Germinal center (tissue), 1 donor: Measurements from ENCODE around the gene ACOXL.

Source experiments
- DNase-seq: peaks from one replicate; pipeline ENCODE4 v3.0.0; 2012; ENCODE audit warnings: mixed read lengths, low spot score

ACOXL gene

DNA sequence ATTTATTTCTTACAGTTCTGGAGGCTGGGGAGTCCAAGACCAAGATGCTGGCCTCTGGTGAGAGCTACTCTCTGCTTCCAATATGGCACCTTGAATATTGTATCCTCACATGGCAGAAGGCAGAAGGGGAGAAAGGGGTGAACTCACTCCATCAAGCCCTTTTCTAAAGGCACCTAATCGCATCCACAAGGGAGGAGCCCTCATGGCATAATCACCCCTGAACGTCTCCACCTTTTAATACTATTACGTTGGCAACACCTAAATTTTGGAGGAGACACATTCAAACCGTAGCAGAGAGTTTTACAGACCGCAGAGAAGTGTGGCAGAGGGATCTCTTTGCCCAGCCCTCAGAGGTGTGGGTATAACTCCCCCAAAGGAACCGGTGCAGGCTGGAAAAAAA is 245.8 kb downstream of the ACOXL start:
- no peak for DNase-seq

DNA sequence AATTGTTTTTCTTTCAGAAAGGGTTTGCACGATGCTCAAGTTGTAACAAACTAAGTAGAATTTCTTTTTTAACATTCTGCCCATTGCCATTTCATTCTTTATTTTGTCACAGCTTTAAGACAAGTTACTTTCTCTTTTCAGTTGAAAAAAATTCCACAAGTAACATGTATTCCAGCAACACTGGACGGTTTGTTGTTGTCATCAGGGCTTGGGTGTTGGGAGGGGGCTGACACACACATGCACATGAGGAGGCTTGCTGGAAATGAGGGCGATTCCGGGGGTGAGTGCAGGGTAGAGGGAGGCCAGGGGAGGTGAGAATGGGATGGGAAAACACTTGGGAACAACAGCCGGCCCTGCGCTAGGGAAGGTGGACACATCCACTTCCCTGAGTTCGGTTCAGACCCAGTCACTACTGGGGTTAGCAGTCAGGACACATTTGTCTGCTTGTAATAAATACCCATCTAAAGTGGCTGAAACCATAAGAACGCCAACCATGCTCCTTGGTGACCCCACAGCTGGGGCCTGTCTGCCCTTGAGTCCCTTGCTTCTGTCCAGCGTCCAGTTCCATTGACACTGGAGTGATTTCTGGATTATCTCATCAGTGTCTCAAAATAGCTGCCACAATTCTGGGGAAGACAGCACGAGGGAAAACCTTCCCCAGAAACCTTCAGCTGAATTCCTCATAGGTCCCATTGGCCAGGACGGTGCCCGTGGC is 246.5 kb downstream of the ACOXL start:
- DNase-seq: no peak

DNA sequence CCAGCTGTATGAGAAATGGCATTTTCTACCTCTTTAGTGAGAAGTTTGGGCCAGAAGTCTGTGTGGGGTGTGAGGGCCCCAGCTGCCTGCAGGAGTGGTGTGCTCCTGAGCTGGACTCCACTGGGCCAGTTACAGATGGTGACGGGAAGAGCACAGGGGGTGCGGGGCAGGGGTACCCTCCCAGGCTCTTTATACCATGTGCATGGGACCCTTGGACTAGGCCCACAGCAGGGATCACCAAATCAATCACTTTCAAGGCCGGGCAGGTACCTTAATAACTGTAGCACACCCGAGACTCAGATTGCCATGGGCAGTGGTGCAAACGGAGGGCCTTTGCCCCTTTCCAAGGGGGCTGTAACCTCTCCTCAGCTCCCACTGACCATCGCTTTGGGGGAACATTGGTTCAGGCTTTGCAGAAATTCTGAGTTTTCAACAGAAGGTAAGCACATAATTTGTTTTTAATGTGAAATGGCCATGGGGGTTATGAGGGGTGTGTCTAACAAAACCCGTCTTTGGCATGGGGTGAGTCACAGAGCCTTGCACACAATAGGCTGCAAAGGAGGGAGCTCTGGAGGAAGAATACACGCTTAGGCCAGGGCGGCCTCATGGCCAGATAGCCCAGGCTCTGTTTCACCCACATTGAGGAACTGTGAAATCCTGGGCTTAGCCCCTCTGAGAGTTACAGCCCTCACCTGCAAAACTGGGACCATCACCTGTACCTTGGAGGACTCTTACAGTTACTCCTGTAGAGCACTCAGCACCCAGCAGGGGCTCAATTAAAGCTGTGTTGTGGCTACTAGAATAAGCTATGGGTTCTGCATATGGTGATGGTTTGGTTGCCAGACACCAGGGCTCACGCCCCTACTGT is 247.3 kb downstream of the ACOXL start:
- no peak for DNase-seq

DNA sequence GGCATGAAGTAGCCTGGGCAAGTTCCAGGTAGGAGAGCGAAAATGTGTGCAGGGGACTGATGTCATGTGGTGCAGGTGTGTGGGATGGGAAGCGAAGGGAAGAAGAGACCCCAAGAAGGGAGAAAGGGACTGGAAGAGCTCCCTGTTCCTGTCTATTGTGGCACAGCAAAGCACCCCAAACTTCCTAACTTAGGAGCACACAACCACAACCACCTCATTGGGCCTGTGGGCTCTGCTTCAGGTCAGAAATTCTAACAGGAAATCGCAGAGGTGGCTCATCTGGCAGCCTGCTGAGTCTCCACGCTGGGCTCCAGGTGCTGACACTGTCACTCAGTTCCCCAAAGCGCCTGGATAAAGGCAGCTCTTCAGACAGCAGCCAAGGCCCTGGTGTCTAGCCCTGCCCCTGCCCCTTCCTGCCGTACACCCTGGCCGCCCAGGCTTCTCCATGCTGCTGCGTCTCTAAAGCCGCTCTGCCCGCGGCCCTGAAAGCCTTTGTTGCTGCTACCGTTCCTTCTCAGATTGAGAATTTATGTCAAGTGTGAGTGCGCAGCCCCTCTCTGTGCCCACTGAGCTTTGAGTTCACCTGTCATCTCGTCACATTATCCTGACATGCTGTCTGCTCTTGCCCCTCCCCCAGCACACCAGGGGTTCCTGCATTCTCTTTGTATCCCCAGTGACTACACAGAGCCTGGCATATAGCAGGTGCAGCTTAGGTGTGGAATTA is 248.1 kb downstream of the ACOXL start:
- no peak for DNase-seq

DNA sequence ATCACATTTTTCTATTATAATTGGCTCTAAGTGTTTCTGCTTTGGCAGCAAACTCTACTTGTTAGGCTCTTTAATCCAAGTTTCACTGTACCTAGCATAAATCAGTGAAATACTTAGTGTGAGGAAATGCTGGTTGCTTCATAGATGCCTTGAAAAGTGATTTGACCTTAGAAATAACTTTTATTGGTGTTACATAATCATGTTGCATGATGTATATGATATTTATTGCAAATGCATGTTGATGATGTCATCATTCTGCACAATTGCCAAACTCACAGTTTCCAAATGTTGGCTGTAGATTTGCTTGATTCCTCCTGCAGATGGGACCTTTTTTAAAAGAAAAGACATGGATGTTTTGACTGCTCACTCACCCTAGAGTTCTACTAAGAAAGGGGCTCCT is 250.8 kb downstream of the ACOXL start:
- DNase-seq: no peak

DNA sequence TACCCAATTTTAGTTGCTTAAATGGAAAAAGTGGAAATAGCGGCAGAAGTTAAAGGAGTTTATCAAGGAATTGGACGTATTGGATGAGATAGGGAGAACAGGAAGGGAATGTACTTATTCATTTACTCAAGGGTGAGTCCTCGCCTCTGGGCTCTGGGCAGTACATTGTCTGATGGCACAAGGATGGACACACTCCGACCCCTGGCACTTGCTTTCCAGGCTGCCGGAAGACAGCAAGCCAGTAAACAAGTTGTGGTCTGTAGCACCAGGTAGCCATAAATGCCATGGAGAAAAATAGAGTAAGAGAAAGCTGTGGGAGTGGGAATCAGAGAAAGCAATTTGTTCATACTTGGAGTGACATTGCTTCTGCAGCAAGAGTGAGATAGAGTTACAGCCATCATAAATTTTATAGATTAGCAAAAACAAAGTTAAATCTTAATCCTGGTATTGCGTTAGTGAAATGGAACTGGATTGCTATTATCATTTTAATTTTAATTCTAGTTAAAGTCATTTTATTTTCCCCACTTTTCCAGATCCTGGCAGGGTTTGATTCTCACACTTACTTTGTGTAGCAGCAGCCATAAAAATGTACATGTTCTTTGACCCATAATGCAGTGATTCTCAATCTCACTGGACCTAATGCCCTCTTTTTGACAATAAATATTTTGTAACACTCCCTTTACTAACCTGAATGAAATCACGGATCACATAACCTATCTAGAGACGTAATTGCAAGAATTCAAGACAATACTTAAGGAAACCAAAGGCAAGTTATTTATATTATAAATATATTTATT is 252.5 kb downstream of the ACOXL start:
- no peak for DNase-seq

DNA sequence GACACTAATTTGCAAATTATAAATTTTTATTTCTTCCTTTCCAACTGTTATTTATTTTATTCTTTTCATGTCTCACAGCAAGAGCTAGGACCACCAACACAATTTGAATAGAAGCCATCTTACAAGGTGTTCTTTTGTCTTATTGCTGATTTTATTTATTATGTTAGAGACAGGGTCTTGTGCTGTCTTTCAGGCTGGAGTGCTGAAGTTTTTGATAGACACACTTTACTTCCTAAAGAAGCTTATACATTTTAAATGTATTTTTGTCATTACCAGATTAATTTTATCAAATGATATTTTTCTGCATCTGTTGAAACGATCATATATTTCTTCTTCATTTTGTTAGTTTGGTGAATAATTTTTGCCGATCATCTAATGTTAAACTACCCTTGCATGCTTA is 258.1 kb downstream of the ACOXL start:
- DNase-seq: no peak

DNA sequence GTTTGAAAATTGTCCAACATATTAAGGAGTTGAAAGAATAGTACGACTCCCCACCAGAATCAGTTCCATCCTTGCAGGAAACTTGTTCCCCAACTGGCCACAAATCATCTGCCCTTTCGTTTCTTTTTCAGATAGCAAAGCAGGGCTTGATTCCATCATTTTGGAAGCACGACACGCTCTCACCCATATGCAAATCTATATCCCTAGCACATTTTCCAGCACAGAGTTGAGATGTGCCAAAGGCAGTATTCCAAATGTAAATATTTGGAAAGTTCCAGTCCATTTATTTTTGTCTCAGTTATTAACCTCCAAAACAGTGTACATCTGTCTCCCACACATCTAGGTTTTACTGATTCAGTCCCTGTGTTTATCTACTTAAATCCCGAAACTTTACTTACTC is 259.5 kb downstream of the ACOXL start:
- DNase-seq: no peak

DNA sequence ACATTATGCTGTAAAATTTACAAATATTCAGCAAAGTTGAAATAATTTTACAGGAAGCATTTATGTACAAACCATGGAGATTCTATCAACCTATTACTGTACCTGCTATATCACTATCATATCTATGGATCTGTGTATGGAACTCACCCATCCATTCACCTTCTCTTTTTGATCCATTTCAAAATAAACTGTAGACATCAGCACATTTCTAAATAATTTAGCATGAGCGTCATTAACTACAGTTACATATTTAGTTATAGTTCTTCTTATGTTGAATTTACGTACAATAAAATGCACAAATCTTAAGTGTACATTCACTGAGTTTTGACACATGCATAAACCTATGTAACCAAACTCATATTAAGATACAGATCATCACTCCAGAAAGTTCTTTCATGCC is 260.5 kb downstream of the ACOXL start:
- no peak for DNase-seq

DNA sequence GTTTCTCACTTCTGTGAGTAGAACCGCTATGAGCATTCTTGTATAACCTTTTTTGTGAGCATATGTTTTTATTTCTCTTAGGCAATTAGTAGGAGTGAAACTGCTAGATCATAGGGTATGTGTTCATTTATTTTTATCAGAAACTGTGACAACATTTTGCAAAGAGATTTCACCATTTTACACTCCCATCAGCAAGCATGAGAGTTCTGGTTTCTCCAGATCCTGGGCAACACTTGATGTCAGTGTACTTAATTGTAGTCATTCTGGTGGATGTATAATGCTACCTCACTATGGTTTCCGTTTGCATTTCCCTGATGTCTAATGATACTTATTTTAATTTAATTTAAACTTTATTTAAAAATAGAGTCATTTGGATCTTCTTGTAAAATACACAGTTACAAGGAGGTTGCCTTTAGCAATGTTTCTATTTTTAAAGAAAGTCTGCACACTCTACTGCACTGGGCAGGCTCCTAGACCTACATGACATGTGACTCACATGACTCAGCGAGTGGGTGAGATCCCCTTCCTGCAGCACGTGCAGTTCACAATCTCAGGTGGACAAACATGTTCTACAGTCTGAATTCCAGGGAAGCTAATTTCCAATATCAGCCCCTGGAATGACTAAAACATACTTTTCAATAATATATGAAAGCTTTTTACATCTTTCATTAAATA is 261.3 kb downstream of the ACOXL start:
- no peak for DNase-seq

DNA sequence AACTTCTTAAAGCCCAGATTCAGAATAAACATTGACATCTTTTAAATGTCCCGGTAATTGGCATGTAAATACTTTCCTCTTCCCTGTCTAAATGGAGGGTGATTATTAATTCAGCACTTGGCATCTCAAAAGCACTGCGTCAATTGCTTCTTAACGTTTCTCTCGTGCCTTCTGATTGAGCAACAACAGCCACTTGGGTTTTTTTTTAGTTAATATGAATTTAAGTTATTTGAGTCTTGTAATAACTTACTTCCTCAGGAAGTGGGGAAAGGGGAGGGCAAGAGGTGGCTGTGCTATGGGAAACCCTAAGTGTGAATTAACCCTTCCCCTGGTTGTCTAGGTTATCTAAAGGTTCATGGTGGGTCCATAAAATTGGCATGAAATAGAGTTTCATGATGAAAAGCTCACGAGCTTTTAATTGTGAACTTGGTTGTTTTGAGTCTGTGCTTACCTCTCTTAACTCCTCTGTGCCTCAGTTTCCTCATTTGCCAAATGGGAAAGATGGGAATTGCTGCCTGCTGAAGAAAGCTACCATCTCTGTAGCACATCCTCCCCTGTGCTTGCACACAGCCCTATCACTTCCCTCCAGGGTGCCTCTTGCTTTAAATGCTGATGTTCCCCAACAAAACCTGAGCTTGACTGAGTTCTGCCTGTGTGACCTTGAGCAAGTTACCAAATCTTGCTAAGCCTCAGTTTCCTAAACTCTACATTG is 262.0 kb downstream of the ACOXL start:
- DNase-seq: no peak

DNA sequence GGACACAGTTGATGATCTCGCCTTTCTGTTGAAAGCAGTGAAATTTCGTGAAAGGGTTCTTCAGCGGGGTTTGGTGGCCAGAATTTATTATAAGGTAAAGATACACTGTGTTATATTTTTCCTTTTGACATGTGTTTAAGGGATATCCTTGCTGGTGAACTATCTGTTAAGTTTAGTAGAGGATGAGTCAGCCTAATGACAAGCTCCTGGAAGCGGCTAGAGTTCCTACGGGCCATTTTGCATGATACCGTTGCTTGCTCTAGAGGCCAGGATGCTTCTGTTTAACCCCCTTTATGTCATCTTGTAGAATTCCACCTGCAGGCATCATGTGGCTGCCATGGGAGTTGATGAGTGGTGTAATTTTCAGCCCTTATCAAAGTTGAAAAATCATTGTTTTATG is 263.5 kb downstream of the ACOXL start:
- no peak for DNase-seq

DNA sequence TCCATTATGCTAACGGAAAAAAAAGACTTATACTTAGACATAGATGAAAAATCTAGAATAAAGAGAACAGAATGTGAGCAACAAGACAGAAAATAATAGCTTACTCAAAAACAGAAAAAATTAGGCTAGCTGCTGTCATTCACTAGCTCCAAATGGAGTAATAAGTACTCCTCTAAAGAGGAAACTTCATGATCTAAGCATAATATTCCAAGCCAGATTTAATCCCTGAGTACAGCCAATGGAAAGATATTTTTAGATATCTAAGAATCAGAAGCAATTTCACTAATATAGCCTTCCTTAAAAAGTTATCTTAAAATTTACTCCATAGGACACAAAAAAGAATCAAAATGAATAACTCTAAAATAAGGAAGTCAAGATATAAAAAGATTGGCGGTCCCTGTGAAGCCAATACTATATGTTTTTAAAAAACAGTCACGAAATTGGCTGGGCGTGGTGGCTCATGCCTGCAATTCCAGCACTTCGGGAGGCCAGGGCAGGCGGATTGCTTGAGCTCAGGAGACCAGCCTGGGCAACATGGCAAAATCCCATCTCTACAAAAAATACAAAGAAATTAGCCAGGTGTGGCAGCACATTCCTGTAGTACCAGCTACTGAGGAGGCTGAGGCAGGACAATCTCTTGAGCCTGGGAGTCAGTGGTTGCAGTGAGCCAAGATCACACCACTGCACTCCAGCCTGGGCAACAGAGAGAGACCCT is 265.1 kb downstream of the ACOXL start:
- no peak for DNase-seq

DNA sequence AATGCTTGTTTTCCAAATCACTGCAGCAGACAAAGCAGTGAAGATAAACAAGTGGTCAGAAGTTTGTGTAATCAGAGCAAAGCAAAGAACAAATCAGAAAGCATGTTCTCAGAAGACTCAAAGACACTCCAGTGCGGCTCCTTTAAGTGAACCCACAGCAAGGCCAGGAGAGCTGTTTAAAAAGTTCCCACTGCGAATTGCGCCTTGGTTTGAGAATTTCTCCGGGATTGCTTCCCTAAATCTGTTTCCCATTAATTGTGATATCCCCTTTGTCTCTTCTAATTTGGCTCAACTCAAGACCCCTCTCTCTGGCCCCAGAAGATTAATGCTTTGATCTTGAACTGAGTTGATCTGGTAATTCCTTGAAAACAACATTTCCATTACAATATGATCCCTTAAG is 265.9 kb downstream of the ACOXL start:
- DNase-seq: no peak

DNA sequence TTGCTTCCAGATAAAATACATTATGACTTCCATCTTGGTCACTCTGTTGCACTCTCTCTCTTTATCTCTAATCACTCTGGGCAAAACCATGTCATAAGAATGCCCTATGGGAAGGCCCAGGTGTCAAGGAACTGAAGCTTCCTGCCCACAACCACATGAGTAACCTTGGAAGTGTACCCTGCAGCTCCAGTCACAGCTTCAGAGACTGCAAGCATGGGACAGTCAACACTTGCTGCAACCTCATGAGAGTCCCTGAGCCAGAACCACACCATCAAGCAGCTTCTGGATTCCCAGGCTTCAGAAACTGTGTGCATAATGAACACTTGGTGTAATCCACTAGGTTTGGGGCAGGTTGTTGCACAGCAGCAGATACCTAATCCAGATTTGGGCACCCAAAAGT is 267.3 kb downstream of the ACOXL start:
- DNase-seq: no peak

DNA sequence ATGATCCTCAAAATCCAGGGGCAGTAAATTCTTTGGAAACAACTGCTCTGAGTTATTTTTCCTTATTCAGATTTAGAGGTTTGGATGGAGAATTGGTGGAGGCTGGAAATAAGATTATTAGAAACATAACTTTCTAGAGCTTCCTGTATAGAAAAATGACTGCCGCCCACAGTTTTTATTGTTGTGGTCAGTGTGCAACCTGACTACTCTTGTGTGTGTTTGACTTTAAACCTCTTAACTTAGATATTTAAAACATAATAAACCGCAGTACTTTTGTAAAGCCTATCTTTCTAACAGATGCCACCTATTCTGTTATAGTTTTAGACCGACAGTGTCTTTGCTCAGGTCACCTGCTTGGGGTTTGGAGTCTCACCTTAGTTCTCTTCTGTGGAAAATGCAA is 272.9 kb downstream of the ACOXL start:
- no peak for DNase-seq

DNA sequence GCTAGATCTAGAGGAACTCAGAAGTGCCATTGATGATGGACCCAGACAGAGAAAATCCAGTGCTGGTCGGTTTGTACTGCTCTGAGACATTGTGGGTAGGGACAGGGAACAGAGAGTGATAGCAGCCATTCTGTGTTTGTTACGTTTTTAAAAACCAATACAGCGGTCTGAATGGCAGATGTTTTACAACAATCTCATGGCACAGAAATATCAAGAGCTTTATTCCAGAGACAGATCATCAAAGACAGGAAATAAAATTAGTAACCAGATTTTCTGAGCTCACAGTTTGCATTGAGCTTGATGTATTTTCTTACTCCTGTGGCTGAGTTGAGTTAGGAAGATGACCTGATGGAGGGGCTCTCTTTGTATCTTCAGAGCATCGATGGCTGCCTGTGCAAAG is 273.4 kb downstream of the ACOXL start:
- DNase-seq: no peak

DNA sequence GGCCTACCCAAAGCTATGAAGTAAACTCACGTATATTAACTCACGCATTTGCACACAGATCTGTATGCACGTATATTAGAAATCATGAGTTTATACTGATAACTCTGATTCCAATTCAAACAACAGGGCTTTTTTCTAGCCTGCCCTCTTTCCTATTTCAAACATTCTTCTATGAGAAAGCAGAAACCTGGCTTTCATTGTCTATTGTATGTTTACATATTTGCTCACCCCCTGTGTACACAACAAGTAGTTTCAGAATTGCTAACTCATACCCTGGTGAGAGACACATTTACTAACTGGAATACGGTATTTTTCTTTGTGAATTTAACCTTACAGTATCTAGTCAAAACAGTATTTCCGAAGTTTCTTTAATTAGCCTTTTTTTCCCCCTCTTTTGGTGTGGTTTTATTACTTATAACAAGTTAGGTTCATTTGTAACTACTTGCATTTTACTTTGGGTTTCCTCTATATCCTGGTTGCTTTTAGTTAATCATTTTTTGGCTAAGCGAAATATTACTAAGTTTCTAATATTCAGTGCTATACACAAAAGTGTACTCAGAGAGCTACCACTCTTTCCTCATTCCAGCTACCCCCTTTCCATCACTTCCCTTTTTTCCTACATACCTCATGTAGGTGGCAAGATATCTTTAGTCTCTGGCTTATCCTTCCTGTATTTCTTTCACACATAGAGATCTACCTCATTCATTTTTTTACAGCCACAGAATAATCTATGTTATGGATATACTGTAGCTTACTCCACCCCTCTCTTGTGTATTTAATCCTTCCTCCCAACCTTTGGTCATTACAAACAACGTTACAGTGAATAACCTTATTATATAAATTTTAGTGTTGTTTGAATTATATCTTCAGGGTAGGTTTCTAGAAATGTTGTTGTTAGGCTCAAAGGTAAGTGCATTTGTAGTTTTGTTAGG is 275.6 kb downstream of the ACOXL start:
- DNase-seq: no peak

DNA sequence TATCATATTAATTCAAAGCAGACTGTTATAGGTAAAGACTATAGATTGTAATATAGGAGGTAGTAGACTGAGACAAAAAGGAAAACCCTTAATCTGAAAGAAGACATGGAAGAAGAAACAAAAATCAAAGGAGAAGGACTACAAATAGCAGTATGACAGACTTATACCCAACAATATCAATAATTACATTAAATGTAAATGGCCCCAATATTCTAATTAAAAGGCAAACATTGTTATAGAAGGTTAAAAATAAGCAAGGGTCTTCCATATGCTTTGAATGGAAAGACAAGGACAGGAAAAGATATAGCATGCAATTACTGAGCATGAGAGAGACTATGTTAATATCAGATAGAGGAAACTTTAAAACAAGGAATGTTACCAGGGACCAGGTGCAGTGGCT is 278.8 kb downstream of the ACOXL start:
- no peak for DNase-seq
